Measurements from ENCODE around the gene ULK2.

ULK2 gene

GRCh38 chr17:19730843-19731242, 136.9 kb downstream of the ULK2 start:
- H3K79me2 ChIP-seq (ENCODE audit: insufficient read depth, low read length): no peaks in the 10 kb centered on the region
- H3K4me3 ChIP-seq (ENCODE audit: low read depth, low read length, poor library complexity, severe bottlenecking): no peak overlapping the region
- no peaks in the 10 kb centered on the region for H3K36me3 ChIP-seq (ENCODE audit: insufficient read depth, low read length)
- H3K9me2 ChIP-seq (ENCODE audit: low read depth, low read length): no peaks in the 10 kb centered on the region
- H3K27ac ChIP-seq (ENCODE audit: low read depth, low read length, poor library complexity, severe bottlenecking): no peak overlapping the region
- H3K9me3 ChIP-seq (ENCODE audit: low read length): no peaks in the 10 kb centered on the region
- TF ChIP-seq EZH2 (IDR thresholded peaks at IDR 0.05; ENCODE audit: borderline replicate concordance, low read length): no peak
- no peak for TF ChIP-seq CTCF (IDR thresholded peaks at IDR 0.05; ENCODE audit: low read length)
- no peaks in the 10 kb centered on the region for H3K27me3 ChIP-seq (ENCODE audit: insufficient read depth, low read length)
- no peaks in the 10 kb centered on the region for H3K4me1 ChIP-seq (ENCODE audit: insufficient read depth, low read length, severe bottlenecking)
- no peak overlapping the region for H2AFZ ChIP-seq (ENCODE audit: low read length)
- no peak overlapping the region for H3K4me2 ChIP-seq (ENCODE audit: low read length)
- no peaks in the 10 kb centered on the region for H4K20me1 ChIP-seq (ENCODE audit: insufficient read depth, low read length)
- no peaks in the 10 kb centered on the region for H3F3A ChIP-seq (ENCODE audit: insufficient read depth, low read length)
- H3K9ac ChIP-seq (ENCODE audit: low read length): no peak overlapping the region

- Histone ChIP-seq H3K9me2 (ENCODE audit: low read depth, low read length) (no peaks in the 10 kb centered on the region), H3K4me3 (ENCODE audit: low read depth, low read length, poor library complexity, severe bottlenecking) (no peak overlapping the region)
Measured at GRCh38 chr17:19729900-19730299, 137.8 kb downstream of the ULK2 start.

GRCh38 chr17:19728084-19728495, 139.6 kb downstream of the ULK2 start:
- no peak for TF ChIP-seq CTCF (IDR thresholded peaks at IDR 0.05; ENCODE audit: low read length)
- no peak for TF ChIP-seq EZH2 (IDR thresholded peaks at IDR 0.05; ENCODE audit: borderline replicate concordance, low read length)
- Histone ChIP-seq H4K20me1 (ENCODE audit: insufficient read depth, low read length) (no peaks in the 10 kb centered on the region), H3K4me3 (ENCODE audit: low read depth, low read length, poor library complexity, severe bottlenecking) (no peak overlapping the region), H3K4me1 (ENCODE audit: insufficient read depth, low read length, severe bottlenecking) (peaks cover 10% of the 10 kb centered on the region), H3F3A (ENCODE audit: insufficient read depth, low read length) (no peaks in the 10 kb centered on the region), H3K4me2 (ENCODE audit: low read length) (no peak overlapping the region), H3K9me3 (ENCODE audit: low read length) (no peaks in the 10 kb centered on the region), H2AFZ (ENCODE audit: low read length) (no peak overlapping the region), H3K36me3 (ENCODE audit: insufficient read depth, low read length) (no peaks in the 10 kb centered on the region), H3K27me3 (ENCODE audit: insufficient read depth, low read length) (no peaks in the 10 kb centered on the region; the same call in 1 of the 2 replicates), H3K9ac (ENCODE audit: low read length) (no peak overlapping the region), H3K9me2 (ENCODE audit: low read depth, low read length) (no peaks in the 10 kb centered on the region), H3K27ac (ENCODE audit: low read depth, low read length, poor library complexity, severe bottlenecking) (no peak overlapping the region), H3K79me2 (ENCODE audit: insufficient read depth, low read length) (no peaks in the 10 kb centered on the region)

More at GRCh38 chr17:19729900-19730299, 137.8 kb downstream of the ULK2 start:
- Histone ChIP-seq H3K27ac (ENCODE audit: low read depth, low read length, poor library complexity, severe bottlenecking) (no peak overlapping the region), H3K27me3 (ENCODE audit: insufficient read depth, low read length) (no peaks in the 10 kb centered on the region), H2AFZ (ENCODE audit: low read length) (no peak overlapping the region), H3K9me3 (ENCODE audit: low read length) (no peaks in the 10 kb centered on the region), H3F3A (ENCODE audit: insufficient read depth, low read length) (no peaks in the 10 kb centered on the region), H3K79me2 (ENCODE audit: insufficient read depth, low read length) (no peaks in the 10 kb centered on the region), H3K4me2 (ENCODE audit: low read length) (no peak overlapping the region), H3K9ac (ENCODE audit: low read length) (no peak overlapping the region), H3K36me3 (ENCODE audit: insufficient read depth, low read length) (no peaks in the 10 kb centered on the region), H4K20me1 (ENCODE audit: insufficient read depth, low read length) (no peaks in the 10 kb centered on the region), H3K4me1 (ENCODE audit: insufficient read depth, low read length, severe bottlenecking) (peaks cover 1% of the 10 kb centered on the region)
- TF ChIP-seq EZH2 (IDR thresholded peaks at IDR 0.05; ENCODE audit: borderline replicate concordance, low read length) (no peak), CTCF (IDR thresholded peaks at IDR 0.05; ENCODE audit: low read length) (no peak)

Measured in OCI-LY1 (cell line).